GM18861 (cell line): Measurements from ENCODE around the gene DUX4.
"Not testable (repeated sequence)": the region's sequence is repeated elsewhere in the genome, so short reads cannot be mapped to it uniquely, and the experiment has no call there.

Experiments used
- ATAC-seq: cut with Tn5 transposase; IDR thresholded peaks from one replicate; pipeline ENCODE4 v1.9.1; 2021; ENCODE audit not compliant: unreplicated experiment

Gene DUX4

DNA sequence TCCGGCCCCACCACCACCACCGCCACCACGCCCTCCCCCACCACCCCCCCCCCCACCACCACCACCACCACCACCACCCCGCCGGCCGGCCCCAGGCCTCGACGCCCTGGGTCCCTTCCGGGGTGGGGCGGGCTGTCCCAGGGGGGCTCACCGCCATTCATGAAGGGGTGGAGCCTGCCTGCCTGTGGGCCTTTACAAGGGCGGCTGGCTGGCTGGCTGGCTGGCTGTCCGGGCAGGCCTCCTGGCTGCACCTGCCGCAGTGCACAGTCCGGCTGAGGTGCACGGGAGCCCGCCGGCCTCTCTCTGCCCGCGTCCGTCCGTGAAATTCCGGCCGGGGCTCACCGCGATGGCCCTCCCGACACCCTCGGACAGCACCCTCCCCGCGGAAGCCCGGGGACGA, at the start of gene DUX4:
TSS of gene DUX4 (plus strand) at position 347 of the 400 bp plus-strand sequence. CDS start at position 347, 0 bp downstream.
- not testable (repeated sequence) for ATAC-seq

DNA sequence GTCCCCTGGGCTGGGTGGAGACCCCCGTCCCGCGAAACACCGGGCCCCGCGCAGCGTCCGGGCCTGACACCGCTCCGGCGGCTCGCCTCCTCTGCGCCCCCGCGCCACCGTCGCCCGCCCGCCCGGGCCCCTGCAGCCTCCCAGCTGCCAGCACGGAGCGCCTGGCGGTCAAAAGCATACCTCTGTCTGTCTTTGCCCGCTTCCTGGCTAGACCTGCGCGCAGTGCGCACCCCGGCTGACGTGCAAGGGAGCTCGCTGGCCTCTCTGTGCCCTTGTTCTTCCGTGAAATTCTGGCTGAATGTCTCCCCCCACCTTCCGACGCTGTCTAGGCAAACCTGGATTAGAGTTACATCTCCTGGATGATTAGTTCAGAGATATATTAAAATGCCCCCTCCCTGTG, 1.9 kb downstream of the DUX4 start:
- not testable (repeated sequence) for ATAC-seq

DNA sequence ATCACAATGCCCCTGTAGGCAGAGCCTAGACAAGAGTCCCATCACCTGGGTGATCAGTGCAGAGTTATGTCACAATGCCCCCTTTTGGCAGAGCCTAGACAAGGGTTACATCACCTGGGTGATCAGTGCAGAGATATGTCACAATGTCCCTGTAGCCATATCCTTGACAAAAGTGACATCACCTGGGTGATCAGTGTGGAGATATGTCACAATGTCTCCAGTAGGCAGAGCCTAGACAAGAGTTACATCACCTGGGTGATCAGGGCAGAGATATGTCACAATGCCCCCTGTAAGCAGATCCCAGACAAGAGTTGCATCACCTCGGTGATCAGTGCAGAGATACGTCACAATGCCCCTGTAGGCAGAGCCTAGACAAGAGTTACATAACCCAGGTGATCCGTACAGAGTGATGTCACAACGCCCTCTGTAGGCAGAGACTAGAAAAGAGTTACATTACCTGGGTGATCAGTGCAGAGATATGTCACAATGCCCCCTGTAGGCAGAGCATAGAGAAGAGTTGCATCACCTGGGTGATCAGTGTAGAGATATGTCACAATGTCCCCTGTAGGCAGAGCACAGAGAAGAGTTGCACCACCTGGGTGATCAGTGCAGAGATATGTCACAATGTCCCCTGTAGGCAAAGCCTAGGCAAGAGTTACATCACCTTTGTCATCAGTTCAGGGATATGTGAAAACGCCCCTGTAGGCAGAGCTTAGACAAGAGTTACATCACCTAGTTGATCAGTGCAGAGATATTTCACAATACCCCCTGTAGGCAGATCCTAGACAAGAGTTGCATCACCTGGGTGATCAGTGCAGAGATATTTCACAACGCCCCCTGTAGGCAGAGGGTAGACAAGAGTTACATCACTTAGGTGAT, 4.4 kb downstream of the DUX4 start:
- not testable (repeated sequence) for ATAC-seq

DNA sequence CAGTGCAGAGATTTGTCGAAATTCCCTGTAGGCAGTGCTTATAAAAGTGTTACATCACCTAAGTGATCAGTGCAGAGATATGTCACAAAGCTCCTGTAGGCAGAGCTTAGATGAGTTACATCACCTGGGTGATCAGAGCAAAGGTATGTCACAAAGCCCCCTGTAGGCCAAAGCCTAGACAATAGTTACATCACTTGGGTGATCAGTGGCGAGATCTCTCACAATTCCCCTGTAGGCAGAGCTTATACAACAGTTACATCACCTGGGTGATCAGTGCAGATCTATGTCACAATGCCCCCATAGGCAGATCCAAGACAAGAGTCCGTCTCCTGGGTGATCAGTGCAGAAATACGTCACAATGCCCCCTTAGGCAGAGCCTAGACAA, 5.0 kb downstream of the DUX4 start:
- not testable (repeated sequence) for ATAC-seq

DNA sequence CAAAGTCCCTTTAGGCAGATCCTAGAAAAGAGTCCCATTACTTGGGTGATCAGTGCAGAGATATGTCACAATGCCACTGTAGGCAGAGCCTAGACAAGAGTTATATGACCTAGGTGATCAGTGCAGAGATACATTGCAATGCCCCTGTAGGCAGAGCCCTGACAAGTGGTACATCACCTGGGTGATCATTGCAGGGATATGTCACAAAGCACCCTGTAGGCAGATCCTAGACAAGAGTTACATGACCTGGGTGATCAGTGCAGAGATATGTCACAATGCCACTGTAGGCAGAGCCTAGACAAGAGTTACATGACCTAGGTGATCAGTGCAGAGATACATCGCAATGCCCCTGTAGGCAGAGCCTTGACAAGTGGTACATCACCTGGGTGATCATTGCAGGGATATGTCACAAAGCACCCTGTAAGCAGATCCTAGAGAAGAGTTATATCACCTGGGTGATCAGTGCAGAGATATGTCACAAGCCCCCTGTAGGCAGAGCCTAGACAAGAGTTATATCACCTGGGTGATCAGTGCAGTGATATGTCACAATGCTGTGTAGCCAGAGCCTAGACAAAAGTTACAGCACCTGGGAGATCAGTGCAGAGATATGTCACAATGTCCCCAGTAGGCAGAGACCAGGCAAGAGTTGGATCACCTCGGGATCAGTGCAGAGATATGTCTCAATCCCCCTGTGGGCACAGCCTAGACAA, 5.6 kb downstream of the DUX4 start:
- peak; percentile 51 for ATAC-seq

DNA sequence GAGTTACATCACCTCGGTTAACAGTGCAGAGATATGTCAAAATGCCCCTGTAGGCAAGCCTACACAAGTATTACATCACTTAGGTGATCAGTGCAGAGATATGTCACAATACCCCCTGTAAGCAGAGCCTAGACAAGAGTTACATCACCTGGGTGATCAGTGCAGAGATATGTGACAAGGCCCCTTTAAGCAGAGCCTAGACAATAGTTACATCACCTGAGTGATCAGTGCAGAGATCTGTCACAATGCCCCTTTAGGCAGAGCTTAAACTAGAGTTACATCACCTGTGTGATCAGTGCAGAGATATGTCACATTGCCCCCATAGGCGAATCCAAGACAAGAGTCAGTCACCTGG, 6.1 kb downstream of the DUX4 start:
- ATAC-seq, result peak; percentile 30

DNA sequence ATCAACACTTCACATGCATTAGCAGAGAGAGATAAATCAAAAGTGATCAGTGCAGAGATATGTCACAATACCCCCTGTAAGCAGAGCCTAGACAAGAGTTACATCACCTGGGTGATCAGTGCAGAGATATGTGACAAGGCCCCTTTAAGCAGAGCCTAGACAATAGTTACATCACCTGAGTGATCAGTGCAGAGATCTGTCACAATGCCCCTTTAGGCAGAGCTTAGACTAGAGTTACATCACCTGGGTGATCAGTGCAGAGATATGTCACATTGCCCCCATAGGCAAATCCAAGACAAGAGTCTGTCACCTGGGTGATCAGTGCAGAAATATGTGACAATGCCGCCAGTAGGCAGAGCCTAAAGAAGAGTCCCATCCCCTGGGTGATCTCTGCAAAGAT, 7.4 kb downstream of the DUX4 start:
- ATAC-seq, result not testable (repeated sequence)

DNA sequence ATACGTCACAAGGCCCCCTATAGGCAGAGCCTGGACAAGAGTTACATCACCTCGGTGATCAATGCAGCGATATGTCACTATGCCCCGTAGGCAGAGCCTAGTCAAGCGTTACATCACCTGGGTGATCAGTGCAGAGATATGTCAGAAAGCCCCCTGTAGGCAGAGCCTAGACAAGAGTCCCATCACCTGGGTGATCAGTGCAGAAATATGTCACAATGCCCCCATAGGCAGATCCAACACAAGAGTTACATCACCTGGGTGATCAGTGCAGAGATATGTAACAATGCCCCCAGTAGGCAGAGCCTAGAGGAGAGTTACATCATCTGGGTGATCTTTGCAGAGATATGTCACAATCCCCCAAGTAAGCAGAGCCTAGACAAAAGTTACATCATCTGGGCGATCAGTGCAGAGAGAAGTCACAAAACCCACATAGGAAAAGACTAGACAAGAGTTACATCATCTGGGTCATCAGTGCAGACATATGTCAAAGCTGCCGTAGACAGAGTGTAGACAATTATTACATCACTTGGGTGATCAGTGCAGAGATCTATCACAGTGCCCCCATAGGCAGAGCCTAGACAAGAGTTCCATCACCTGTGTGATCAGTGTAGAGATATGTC, 8.0 kb downstream of the DUX4 start:
- not testable (repeated sequence) for ATAC-seq

DNA sequence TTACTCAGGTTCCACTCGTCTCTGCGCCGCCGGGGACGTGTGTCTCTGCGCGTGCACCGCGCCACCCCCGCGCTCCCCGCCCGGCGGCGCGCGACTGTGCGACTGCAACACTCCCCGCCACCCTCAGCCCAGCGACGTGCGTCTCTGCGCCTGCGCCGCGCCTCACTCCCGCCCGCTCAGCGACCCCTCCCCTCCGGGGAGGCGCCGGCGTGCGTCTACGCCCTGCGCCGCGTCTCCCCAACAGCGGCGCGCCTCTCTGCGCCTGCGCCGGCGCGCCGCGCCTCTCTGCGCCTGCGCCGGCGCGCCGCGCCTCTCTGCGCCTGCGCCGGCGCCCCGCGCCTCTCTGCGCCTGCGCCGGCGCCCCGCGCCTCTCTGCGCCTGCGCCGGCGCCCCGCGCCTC, 29.9 kb downstream of the DUX4 start:
- not testable (repeated sequence) for ATAC-seq
